Ammon's horn (tissue), 1 donor: ENCODE measurements around the gene DNM3.
"Not testable (repeated sequence)": the region's sequence is repeated elsewhere in the genome, so short reads cannot be mapped to it uniquely, and the experiment has no call there.

Experiments used
- DNase-seq: peaks from one replicate; pipeline ENCODE4 v3.0.0-alpha.2; 2016; ENCODE audit warnings: low spot score

DNM3 gene

DNA sequence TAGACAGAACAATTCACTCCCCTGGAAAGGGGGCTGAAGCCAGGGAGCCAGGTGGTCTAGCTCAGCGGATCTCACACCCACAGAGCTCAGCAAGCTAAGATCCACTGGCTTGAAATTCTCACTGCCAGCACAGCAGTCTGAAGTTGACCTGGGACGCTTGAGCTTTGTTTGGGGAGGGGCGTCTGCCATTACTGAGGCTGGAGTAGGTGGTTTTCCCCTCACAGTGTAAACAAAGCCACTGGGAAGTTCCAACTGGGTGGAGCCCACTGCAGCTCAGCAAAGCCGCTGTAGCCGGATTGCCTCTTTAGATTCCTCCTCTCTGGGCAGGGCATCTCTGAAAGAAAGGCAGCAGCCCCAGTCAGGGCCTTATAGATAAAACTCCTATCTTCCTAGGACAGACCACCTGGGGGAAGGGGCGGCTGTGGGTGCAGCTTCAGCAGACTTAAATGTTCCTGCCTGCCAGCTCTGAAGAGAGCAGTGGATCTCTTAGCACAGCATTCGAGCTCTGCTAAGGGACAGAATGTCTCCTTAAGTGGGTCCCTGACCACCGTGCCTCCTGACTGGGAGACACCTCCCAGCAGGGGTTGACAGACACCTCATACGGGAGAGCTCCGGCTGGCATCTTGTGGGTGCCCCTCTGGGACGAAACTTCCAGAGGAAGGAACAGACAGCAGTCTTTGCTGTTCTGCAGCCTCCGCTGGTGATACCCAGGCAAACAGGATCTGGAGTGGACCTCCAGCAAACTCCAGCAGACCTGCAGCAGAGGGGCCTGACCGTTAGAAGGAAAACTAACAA, 183.8 kb downstream of the DNM3 start:
- not testable (repeated sequence) for DNase-seq

DNA sequence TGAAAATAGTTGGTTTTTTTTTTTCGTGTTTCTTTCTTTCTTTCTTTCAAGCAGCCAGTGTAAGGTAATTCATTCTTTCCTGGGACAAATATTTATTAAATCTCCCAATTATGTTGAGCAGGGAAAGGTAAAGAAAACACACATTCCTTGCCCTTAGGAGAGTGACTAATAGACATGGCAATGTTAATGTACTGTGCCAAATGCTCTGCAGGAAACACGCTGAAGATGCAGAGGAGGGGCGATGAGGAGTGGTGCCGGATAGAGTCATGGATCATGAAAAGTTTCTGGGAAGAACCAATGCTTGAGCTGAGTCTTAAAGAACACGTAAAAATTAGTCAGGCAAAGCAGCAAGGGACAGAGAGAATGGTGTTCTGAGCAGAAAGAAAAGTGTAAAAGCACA, 199.2 kb downstream of the DNM3 start:
- no peak for DNase-seq

DNA sequence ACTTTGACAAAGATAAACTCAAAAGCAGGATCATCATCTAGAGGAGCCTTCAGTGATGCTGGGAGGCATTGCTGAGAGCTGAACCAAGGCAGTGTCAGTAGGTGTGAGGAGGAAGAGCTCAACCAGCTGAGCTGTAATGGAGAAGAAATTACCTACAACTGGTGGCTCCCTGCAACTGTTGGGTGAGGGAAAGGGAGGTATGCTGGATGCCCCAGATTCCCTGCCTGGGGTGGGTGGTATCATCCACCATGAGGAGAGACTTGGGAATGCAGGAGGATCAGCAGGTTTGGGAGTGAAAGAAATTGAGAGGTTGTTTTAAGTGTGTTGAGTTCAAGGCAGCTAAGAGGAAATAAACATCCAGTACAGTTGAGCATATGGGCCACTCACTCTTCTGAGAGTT, 199.8 kb downstream of the DNM3 start:
- DNase-seq: no peak

DNA sequence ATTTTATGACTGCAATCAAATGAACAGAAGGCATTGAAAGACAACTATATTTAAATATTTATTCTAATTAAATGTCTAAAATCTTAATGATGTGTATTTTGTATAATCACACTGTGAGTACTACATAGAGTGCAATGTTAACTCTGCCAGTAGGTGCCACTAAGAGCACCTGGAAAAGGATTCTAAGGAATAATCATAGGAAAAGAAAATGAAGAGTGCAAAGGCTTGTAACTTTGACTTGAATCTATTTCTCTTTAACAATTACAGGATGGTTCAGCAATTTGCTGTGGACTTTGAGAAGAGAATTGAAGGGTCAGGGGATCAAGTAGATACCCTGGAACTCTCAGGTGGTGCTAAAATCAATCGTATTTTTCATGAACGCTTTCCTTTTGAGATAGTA, 200.4 kb downstream of the DNM3 start:
- no peak for DNase-seq

DNA sequence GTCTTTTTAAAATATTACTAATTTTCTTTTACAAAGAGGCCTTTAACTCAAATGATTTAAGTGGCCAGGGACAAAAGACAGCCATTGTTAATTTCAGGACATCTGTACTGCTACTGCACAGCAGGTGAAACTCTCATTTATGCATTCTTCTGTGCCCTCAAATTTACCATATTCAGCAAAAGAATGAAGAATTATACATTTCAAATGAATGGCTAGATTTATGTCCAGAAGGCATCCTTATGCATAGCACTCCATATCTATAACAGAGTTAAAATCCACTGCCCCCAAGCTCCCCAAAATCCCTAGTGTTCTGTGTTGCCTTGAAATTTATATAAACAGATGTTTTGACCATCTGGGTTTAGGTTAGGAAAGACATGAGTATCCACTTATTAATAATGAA, 202.6 kb downstream of the DNM3 start:
- DNase-seq: no peak

DNA sequence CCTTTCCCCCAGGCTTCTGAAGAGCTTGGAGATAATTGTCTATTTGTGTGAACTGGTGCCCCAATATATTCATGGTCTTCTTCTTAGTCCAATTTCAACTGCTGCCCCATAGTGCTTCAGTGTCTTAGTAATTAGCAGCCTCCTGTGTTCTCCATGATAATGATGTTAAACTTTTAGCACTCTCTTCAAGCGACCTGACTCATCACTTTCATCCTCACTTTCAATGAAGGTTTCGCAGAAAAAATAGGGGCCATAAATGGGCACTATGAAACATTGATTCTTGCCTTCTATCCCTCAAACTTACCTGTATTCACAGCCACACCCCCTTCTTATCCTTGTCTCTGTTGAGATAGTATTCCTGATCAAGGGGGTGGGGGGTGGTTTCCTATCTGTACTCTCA, 210.6 kb downstream of the DNM3 start:
- no peak for DNase-seq

DNA sequence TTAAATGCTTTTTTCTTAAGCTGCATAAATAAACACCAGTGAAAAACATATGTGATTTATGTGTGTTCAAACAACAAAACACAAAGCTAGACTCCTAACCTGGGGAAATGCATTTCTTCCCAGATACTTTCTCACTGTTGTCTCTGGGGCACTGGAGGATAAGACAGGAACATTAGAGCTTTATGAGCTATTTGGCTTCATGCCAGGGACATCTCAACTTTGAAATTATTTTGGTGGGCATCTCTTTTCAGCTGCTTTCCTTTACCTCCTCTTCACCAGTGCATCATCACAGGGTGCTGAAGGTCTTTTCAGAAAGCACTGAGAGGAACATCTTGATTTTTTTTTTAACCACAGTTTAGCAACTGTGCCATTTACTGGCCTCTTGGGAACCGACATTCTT, 212.9 kb downstream of the DNM3 start:
- DNase-seq: no peak

DNA sequence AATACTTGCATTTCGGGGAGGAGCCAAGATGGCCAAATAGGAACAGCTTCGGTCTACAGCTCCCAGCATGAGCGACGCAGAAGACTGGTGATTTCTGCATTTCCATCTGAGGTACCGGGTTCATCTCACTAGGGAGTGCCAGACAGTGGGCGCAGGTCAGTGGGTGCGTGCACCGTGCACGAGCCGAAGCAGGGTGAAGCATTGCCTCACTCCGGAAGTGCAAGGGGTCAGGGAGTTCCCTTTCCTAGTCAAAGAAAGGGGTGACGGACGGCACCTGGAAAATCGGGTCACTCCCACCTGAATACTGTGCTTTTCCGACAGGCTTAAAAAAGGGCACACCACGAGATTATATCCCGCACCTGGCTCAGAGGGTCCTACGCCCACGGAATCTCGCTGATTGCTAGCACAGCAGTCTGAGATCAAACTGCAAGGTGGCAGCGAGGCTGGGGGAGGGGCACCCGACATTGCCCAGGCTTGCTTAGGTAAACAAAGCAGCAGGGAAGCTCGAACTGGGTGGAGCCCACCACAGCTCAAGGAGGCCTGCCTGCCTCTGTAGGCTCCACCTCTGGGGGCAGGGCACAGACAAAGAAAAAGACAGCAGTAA, 214.6 kb downstream of the DNM3 start:
- DNase-seq: not testable (repeated sequence)

DNA sequence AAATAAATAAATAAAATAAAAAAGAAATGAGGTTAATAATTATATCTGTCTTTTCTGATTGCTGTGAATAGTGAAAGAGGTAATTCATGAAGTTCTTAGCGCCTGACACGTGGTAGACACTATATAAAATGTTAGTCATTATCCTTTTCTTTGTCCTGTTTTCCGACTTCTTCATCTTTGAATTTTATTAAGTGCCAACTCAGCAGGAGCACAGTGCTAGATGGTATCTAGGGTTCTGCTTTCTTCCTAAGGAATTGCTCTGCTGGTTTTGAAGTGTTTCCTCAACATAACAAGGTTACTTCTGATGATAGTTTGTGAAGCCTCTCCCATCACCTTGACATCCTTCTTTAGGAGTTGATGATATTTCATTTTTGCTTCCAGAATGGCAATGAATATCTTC, 227.0 kb downstream of the DNM3 start:
- no peak for DNase-seq

DNA sequence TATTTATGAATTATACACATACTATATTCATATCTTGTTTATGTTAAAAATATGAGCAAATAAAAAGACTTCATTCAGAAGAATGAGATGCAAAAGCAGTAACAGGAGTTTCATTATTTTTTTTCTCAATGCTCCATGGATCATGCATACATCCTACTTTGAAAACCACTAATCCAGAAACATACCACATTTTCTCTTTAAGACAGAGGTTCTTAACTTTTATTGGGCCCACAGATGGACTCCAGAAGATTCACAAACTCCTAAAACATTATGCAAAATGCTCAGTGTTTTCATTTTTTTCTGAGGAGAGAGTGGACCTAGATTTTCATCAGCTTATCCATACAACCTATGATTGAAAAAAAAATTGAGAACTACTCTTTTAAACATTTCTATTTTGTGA, 227.8 kb downstream of the DNM3 start:
- DNase-seq: no peak

DNA sequence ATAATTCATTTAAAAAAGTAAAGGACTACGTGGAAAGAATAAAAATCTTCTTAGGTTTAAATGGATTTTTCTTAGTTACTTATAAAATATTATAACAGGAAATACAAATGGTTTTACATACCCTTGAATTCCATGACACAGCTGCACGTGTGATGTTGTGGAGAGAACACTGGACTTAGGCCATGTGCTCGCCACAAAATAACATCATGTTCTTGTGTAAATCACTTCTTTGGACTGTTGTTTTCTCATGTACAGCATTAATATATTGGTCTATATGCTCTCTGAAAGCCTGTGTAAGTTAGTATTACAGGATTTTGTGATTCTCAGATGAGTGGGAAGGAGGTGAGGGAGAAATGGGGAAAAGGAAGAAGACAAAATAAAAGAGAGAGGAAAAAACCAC, 228.2 kb downstream of the DNM3 start:
- peak; percentile 17 for DNase-seq

DNA sequence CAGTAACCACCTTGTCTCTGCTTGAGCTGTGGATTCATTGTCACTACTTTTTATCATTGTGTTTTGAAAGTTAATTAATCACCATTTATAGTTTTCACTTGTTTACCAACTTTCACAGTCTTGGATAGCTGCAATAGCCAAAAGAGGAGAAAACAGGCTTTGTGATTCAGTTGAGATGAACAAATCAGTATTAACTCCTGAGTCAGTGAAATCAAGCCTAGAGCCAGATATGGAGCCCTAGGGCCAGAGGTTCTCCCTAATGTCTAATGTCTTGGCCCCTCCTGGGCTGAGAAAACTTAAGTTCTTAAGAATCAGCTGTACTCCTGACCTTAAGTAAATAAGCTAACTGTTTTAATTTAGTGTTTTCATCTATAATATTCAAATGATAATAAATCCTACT, 228.8 kb downstream of the DNM3 start:
- DNase-seq: peak; percentile 4

DNA sequence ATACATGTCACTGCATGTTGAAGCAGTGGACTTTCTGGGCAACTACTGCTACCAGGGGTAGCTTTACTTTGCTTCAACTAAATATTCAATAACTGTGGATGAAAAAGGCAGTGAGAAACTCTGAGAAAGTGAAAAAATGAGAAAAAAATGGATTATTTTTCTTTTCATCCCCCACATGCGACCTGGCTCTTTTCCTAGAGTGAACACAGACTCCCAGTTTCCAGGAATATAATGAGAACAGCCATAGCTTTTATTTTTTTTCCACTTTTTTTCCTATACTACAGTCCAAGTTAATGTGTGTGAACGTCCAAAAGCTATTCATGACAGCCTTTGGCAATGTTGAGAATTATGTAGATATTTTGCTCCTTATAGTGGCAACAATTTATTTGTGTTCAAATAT, 230.4 kb downstream of the DNM3 start:
- no peak for DNase-seq

DNA sequence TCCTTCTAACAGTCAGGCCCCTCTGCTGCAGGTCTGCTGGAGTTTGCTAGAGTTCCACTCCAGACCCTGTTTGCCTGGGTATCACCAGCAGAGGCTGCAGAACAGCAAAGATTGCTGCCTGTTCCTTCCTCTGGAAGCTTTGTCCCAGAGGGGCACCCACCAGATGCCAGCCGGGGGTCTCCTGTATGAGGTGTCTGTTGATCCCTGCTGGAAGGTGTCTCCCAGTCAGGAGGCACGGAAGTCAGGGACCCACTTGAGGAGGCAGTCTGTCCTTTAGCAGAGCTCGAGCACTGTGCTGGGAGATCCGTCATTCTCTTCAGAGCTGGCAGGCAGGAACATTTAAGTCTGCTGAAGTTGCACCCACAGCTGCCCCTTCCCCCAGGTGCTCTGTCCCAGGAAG, 238.6 kb downstream of the DNM3 start:
- not testable (repeated sequence) for DNase-seq

DNA sequence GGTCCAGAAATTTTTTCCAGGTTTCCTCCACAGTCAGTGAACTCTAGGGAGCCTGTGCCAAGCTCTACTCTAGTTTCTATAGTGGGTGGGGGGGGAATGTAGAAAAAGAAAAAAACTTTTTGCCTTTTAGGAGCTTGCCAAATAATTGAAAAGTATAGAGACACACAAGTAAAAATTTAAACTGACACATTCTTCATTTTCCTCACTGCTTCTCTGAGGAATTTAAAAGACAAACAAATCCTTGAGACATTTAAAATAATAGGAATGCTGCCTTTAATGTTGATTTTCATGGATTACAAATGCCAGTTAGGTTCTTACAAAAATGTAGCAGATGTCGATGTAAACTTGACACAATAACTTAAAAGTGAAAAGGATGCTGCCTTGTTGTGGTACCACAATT, 241.9 kb downstream of the DNM3 start:
- DNase-seq: no peak

DNA sequence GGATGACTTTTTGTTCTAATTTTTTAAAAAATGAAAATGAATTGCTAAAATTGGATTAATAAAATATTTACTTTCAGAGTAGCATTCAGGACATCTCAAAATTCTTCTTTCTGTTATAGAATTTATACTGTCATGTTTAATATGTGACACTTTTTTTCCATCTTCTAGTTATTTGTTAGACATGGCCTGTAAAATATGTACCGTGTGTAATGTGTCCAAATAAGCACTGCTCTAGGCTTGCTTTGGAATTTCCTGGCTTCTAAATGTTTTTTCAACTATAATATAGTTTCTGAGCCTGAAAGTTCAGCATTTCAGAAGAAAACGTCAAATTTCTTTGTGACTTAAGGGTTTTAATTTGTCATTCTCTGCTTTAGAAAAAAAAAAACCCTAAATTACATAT, 243.6 kb downstream of the DNM3 start:
- DNase-seq: no peak

DNA sequence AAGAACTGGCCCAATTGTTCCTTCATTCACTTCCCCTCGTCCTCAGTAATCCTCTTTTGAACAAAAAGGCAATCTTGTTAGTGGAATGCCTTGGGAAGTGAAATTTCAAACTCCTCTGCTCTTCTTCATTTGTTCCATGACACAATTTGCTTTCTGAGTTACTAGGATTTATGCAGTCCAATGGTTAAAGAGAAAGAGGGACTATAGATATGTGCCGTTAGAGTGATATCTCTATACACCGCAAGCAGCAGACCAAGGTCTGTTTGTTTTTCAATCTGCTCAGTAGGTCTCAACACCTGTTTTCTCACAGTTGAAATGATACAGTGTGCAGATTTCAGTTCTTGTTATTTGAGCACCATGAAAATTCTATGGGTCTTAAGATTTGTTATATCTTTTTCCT, 244.0 kb downstream of the DNM3 start:
- DNase-seq: no peak

DNA sequence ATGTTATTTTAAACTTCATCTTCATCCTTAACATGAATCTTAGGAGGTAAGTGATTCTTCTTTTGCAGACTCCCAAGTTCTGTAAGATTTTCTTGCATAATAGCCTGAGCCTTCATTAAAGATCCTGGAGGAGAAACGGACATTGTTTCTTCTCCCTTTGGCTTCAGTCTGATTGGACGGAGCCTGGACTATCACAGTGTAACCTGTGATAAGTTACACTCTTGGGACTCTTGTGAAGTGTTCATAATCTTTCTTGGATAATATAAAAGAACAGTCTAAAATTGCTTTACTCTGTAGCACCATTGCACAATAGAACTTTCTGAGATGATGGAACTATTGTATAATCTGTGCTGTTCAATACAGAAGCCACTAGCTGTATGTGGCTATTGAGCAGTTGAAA, 244.8 kb downstream of the DNM3 start:
- DNase-seq: no peak

DNA sequence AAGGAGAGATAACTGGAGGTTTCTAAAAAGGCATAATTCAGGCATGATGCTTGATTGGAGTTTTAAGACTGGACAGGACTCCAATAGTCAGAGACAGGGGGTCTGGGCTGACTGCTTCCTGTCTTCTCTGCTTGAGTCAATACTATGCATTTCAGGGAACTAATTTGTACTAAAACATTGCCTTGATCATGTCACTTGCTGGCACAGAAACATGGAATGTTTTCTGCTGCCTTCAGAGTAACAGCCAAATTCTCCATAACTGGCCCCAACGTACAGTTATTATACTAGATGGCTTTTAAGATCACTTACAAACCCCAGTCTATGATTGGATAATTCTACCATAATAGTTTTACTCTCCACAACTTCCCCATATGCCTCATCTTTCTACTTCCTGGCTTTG, 247.0 kb downstream of the DNM3 start:
- DNase-seq: no peak

DNA sequence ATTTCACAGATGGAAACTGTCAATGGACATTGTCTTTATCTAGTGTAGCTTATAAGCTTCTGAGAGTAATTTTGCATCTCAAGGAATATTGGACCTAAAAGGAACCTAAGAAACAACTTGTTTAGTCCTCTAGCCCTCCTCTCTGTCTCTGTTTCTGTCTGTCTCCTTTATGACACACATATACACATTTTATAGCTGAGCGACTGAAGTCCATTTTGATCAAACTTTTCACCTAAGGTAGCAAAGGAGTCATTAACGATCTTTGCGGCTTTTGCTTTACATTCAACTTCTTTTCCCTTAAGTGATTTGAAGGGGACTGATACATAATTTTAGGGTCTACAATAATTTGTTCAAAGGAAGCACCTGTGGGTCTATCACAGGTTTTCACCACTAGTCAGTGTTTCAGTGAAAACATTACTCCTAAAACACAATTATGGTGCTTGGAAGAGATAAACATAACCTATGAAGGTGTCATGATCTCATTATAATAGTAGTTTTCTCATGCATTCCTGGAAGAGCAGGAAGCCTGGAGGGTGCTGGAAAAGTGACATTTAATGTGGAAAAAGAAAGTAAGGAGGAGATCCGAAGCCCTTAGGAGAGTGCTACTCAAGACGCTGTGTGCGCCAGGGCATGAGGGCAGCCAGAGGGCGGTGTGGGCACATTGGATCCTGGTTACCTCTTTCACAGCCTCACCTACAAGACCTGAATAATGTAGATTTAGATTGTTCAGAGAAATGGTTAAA, 248.6 kb downstream of the DNM3 start:
- peak; percentile 10 for DNase-seq

DNA sequence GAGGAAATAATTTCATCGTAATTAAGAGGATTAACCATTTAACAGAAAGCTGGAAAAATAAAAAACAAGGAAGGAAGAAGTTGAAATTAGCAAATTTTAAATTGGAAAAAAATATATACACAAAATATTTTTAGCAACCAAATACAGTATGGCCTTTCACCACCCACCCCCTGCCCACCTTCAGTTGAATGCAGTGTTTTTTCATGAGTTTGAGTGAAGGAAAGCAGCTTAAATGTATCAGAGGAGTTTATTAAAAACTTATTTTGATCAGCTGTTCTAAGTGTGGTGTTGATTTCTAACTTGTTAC, 249.2 kb downstream of the DNM3 start:
- no peak for DNase-seq

DNA sequence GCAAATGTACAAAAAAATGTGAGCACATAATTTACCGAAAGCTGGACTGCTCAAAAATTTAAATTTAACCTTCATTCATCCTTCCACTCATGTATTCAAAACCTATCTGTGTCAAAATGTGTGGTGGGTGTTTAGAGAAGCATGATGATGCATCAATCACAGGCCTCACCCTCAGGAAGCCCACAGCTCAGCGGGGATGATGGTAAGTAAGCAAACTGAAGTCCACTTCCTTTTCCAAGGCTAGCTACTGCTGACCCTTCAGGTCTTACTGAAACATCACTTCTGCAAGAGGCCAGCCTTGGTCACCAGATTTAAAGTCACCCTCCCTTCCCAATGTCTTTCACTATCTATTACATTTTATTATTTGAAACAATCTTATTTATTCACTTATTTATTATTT, 254.5 kb downstream of the DNM3 start:
- DNase-seq: no peak

DNA sequence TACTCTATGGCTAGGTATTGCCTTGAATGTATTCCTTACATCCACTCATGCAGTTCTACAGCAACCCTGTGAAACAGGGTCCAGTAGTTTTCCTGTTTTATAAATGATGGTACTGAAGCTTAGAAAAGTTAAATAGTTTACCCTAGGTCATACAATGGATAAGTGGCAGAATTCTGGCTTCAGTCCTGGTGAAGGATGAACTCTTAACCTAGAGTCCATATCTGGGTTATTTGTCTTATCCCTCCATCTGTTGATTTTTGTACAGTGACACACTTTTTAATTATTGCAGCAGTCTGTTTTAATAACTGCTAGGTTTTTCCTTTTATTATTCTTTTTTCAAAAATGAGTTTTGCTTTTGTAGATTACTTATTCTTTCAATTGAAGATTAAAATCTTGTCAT, 263.9 kb downstream of the DNM3 start:
- no peak for DNase-seq
